Kidney epithelial cell (primary cell): ENCODE data around the gene TMEM205. TPM values are rescaled to one million over a fixed set of nuclear protein-coding genes. Genes with fewer than 3 reads are reported as not detected.
"Not testable (repeated sequence)": the region's sequence is repeated elsewhere in the genome, so short reads cannot be mapped to it uniquely, and the experiment has no call there.

Experiments used
- DNase-seq: peaks from one replicate; pipeline ENCODE4 v3.0.0-alpha.2; 2010; ENCODE audit warnings: low read depth
- H3K27me3 ChIP-seq: 2 replicates; pipeline ENCODE4 v1.6.0; 2011; ENCODE audit warnings: low read length; ENCODE audit not compliant: control insufficient read depth, insufficient read depth
- H3K36me3 ChIP-seq: 2 replicates; pipeline ENCODE4 v1.5.1; 2011; ENCODE audit warnings: low read length; ENCODE audit not compliant: control insufficient read depth, insufficient read depth
- H3K4me3 ChIP-seq: 2 replicates; pipeline ENCODE4 v1.5.1; 2011; ENCODE audit warnings: low read depth, mild to moderate bottlenecking, control low read depth, low read length
- CTCF ChIP-seq: IDR thresholded peaks from 2 replicates; pipeline ENCODE4 v1.5.1; 2011; ENCODE audit warnings: mild to moderate bottlenecking, moderate library complexity, low read length, control low read depth, inconsistent platforms; ENCODE audit not compliant: insufficient read depth, poor library complexity, severe bottlenecking
- total RNA-seq: library from RNA; depleted of rRNA; stranded (reverse); fragments of >200 nt; gene quantifications from 2 replicates; pipeline ENCODE4 v1.2.3, GENCODE V29; 2015

Gene TMEM205
- total RNA-seq, 1 donor from 2014 or later = 307 TPM

DNA sequence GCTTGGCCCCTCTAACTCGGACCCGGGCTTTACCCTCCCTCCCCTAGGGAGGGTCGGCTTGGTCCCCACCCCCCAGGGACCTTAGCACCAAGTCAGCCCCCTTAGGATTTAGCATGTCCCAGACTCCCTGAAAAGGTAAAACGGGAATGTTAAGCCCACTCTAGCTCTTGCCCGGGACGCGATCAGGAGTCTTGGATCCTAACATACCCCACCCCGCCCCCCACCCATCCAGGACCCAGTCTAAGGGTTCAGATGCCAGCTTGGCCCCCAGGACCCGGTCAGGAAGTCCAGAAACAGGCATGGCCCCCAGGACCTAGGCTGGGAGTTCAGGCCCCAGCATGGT is 37.6 kb upstream of the TMEM205 start:
- peak overlapping the region; percentile 36 for H3K4me3 ChIP-seq
- TF ChIP-seq CTCF = no peak
- no peaks in the 10 kb centered on the region for H3K36me3 ChIP-seq
- DNase-seq = no peak
- peaks cover 12% of the 10 kb centered on the region for H3K27me3 ChIP-seq

DNA sequence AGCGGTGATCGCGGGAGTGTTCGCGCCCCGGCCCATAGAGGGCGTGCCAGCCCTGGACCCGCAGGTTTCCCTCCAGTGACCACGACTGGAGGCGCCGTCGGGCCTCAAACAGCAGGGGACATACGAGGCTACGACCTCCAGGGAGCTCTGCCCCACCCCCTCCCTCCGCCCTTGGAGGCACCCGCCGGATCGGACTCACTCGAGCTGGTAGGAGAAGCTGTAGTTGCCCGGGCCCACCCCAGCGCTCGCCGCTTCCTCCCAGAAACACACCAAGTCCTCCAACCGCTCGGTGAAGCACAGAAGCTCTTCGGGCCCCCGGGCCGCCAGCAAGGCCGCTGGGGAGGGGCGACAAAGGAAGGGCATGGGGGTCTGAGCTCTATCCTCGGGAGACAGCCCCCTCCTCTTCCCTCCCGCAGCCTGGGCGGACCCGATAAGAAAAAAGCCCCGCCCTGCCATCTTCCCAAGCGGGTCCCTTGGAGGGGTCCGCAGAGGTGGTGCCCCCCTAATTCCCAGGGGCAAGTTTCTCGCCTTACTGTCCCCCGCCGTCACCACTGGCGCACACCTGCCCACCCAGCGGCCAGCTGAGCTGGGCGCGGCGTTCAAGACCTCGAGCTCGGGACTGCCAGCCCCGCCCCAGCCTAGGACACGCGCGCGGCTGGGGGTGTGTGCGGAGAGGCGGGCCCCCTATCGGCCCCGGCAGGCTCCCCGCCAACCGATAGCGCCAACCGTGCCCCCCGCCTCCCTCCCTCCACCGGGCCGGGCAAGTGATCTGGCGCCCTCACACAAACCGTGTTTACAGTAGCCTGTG is 37.0 kb upstream of the TMEM205 start:
- TF ChIP-seq CTCF = peak; percentile 82
- Histone ChIP-seq H3K27me3 (peaks cover 12% of the 10 kb centered on the region), H3K4me3 (peak overlapping the region; percentile 36), H3K36me3 (no peaks in the 10 kb centered on the region)
- DNase-seq = no peak

- Histone ChIP-seq H3K4me3 (peak overlapping the region; percentile 49), H3K36me3 (no peaks in the 10 kb centered on the region), H3K27me3 (peaks cover 12% of the 10 kb centered on the region)
- DNase-seq = peak; percentile 81
- TF ChIP-seq CTCF = peak; percentile 67
Measured at GRCh38 chr19:11380653-11381537, 34.8 kb upstream of the TMEM205 start.

GRCh38 chr19:11379857-11380350 is 33.8 kb upstream of the TMEM205 start:
- peaks cover 12% of the 10 kb centered on the region for H3K27me3 ChIP-seq
- no peaks in the 10 kb centered on the region for H3K36me3 ChIP-seq
- no peak for DNase-seq
- no peak for TF ChIP-seq CTCF
- H3K4me3 ChIP-seq = no peak overlapping the region

DNA sequence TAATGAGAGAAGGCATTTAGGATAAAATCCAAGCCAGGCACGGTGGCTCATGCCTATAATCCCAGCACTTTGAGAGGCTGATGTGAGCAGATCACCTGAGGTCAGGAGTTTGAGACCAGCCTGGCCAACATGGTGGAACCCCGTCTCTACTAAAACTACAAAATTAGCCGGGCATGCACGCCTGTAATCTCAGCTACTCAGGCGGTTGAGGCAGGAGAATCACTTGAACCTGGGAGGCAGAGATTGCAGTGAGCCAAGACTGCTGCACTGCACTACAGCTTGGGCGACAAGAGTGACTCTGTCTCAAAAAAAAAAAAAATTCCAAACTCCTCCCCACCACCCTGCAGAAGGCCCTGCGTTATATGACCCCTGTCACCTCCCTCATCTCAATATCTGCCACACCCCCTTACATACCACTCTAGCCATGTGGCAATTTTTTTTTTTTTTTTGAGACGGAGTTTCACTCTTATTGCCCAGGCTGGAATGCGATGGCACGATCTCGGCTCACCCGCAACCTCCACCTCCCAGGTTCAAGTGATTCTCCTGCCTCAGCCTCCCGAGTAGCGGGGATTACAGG is 33.3 kb upstream of the TMEM205 start:
- not testable (repeated sequence) for H3K36me3 ChIP-seq, H3K4me3 ChIP-seq, DNase-seq
- peaks cover 12% of the 10 kb centered on the region for H3K27me3 ChIP-seq
